PC-3 (cell line): ENCODE measurements around the gene SRRM1.

Source experiments
- EZH2 ChIP-seq: fragments of 300-600 bp; sonication (generic); IDR thresholded peaks from one replicate; pipeline ENCODE4 v1.6.1; 2017; ENCODE audit warnings: antibody characterized with exemption, mild to moderate bottlenecking, low read length; ENCODE audit not compliant: unreplicated experiment
- EZH2phosphoT487 ChIP-seq: fragments of 300-600 bp; sonication (generic); IDR thresholded peaks from 2 replicates; pipeline ENCODE4 v1.6.1; 2018; ENCODE audit warnings: mild to moderate bottlenecking, antibody characterized with exemption, low read length, borderline replicate concordance
- TF ChIP-seq, protein P1 (sequence below): fragments of 300-600 bp; sonication (generic); conservative IDR thresholded peaks from 2 replicates; pipeline ENCODE4 v1.5.1; 2017; ENCODE audit warnings: antibody characterized with exemption, low read depth, mild to moderate bottlenecking, low read length

DNA sequence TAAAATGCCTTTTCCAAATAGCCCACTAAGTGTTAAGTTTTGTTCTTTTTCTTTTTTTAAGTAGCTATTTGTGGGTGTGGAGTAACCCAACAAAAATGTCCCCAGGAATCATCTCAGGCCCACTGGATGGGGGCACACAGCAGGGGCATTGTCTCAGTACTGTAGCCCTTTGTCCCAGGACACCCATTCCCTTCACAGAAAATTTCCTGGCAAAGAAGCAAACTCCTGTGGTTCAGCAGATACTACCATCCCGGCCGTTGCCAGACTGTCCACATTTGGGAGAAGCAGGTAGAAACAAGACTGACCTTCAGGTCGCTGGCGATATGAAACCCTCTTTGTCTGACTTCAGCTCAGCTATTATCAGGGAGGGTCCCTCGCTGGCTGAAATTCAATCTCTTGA is 23.7 kb upstream of the SRRM1 start:
- TF ChIP-seq, protein P1, sequence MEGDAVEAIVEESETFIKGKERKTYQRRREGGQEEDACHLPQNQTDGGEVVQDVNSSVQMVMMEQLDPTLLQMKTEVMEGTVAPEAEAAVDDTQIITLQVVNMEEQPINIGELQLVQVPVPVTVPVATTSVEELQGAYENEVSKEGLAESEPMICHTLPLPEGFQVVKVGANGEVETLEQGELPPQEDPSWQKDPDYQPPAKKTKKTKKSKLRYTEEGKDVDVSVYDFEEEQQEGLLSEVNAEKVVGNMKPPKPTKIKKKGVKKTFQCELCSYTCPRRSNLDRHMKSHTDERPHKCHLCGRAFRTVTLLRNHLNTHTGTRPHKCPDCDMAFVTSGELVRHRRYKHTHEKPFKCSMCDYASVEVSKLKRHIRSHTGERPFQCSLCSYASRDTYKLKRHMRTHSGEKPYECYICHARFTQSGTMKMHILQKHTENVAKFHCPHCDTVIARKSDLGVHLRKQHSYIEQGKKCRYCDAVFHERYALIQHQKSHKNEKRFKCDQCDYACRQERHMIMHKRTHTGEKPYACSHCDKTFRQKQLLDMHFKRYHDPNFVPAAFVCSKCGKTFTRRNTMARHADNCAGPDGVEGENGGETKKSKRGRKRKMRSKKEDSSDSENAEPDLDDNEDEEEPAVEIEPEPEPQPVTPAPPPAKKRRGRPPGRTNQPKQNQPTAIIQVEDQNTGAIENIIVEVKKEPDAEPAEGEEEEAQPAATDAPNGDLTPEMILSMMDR, result no peak
- TF ChIP-seq EZH2, result no peak
- TF ChIP-seq EZH2phosphoT487, result no peak
